ENCODE results near the gene CDC5L. TPM values are rescaled to one million over a fixed set of nuclear protein-coding genes. Genes with fewer than 3 reads are reported as not detected.
A peak's percentile ranks its signal among the peaks of the same experiment; 100 is the strongest.

CDC5L gene
- total and polyA plus RNA-seq, 7 experiments from 2014 or later: 14.5 to 25.4 (median 20.8) TPM

- Histone ChIP-seq H3K27ac (ENCODE audit: low read depth, low read length) (no peak overlapping the region), H3K27me3 (ENCODE audit: control insufficient read depth in 2 of 2, insufficient read depth in 2 of 2, low read length in 2 of 2) (no peaks in the 10 kb centered on the region), H3K4me3 (ENCODE audit: low read length) (no peak overlapping the region), H3K4me1 (ENCODE audit: control insufficient read depth in 2 of 2, insufficient read depth in 2 of 2, low read length in 2 of 2) (no peaks in the 10 kb centered on the region), H3K36me3 (ENCODE audit: control insufficient read depth in 2 of 3, insufficient read depth in 3 of 3, low read length in 3 of 3) (no peaks in the 10 kb centered on the region), H3K9me3 (ENCODE audit: control insufficient read depth in 2 of 3, low read length in 3 of 3) (no peaks in the 10 kb centered on the region)
- CTCF ChIA-PET: interaction anchor here (1.1 to 1.3 kb wide), 2 partner anchors 10 to 11 kb away, joined by 3 to 4 read pairs; no protein-coding TSS in a partner anchor
- intact Hi-C loops (cut with micrococcal nuclease): no loop called here
- Mint-ChIP-seq H3K4me3 (no peak overlapping the region), H3K27me3 (peaks cover 7 to 34% (median 12%) of the 10 kb centered on the region in 5 donors), H3K4me1 (peaks cover 0 to 2% (median 0%) of the 10 kb centered on the region in 7 donors), H3K36me3 (no peaks in the 10 kb centered on the region), H3K27ac (no peak overlapping the region), H3K9me3 (peaks cover 0 to 6% (median 0%) of the 10 kb centered on the region in 11 donors)
- DNase-seq: no peak
- POLR2A ChIA-PET: no interaction called here
- ATAC-seq: no peak
Measured at GRCh38 chr6:44485601-44486401, 98.3 kb downstream of the CDC5L start.

GRCh38 chr6:44487002-44487401 is 99.5 kb downstream of the CDC5L start:
- Histone ChIP-seq H3K4me3 (ENCODE audit: low read length) (no peak overlapping the region), H3K27me3 (ENCODE audit: control insufficient read depth in 2 of 2, insufficient read depth in 2 of 2, low read length in 2 of 2) (no peaks in the 10 kb centered on the region), H3K4me1 (ENCODE audit: control insufficient read depth in 2 of 2, insufficient read depth in 2 of 2, low read length in 2 of 2) (no peaks in the 10 kb centered on the region), H3K9me3 (ENCODE audit: control insufficient read depth in 2 of 3, low read length in 3 of 3) (no peaks in the 10 kb centered on the region), H3K27ac (ENCODE audit: low read depth, low read length) (no peak overlapping the region), H3K36me3 (ENCODE audit: control insufficient read depth in 2 of 3, insufficient read depth in 3 of 3, low read length in 3 of 3) (no peaks in the 10 kb centered on the region)
- Mint-ChIP-seq H3K9me3 (peaks cover 0 to 6% (median 0%) of the 10 kb centered on the region in 11 donors), H3K27ac (no peak overlapping the region), H3K27me3 (peaks cover 7 to 34% (median 12%) of the 10 kb centered on the region in 5 donors), H3K4me1 (peaks cover 0 to 2% (median 0%) of the 10 kb centered on the region in 7 donors), H3K36me3 (no peaks in the 10 kb centered on the region), H3K4me3 (no peak overlapping the region)
- POLR2A ChIA-PET: no interaction called here
- DNase-seq: no peak
- ATAC-seq: no peak
- CTCF ChIA-PET: interaction anchor here (1.3 kb wide), 1 partner anchor 12 kb away, joined by 4 read pairs; no protein-coding TSS in a partner anchor
- intact Hi-C loops (cut with micrococcal nuclease): no loop called here

GRCh38 chr6:44487586-44487985 is 100.1 kb downstream of the CDC5L start:
- Histone ChIP-seq H3K27ac (ENCODE audit: low read depth, low read length) (no peak overlapping the region), H3K4me1 (ENCODE audit: control insufficient read depth in 2 of 2, insufficient read depth in 2 of 2, low read length in 2 of 2) (no peaks in the 10 kb centered on the region), H3K9me3 (ENCODE audit: control insufficient read depth in 2 of 3, low read length in 3 of 3) (no peaks in the 10 kb centered on the region), H3K36me3 (ENCODE audit: control insufficient read depth in 2 of 3, insufficient read depth in 3 of 3, low read length in 3 of 3) (no peaks in the 10 kb centered on the region), H3K4me3 (ENCODE audit: low read length) (no peak overlapping the region), H3K27me3 (ENCODE audit: control insufficient read depth in 2 of 2, insufficient read depth in 2 of 2, low read length in 2 of 2) (no peaks in the 10 kb centered on the region)
- Mint-ChIP-seq H3K4me3 (no peak overlapping the region), H3K27ac (no peak overlapping the region), H3K27me3 (peaks cover 7 to 29% (median 12%) of the 10 kb centered on the region in 5 donors), H3K4me1 (peaks cover 0 to 2% (median 0%) of the 10 kb centered on the region in 7 donors), H3K9me3 (peaks cover 0 to 6% (median 0%) of the 10 kb centered on the region in 11 donors), H3K36me3 (no peaks in the 10 kb centered on the region)
- ChIA-PET POLR2A (no interaction called here), CTCF (interaction anchor here (1.3 kb wide), 1 partner anchor 12 kb away, joined by 4 read pairs; no protein-coding TSS in a partner anchor)
- ATAC-seq (no peak), DNase-seq (no peak)
- intact Hi-C loops (cut with micrococcal nuclease): no loop called here

- H3K4me3 ChIP-seq (ENCODE audit: low read length): no peak overlapping the region
- H3K4me1 Mint-ChIP-seq: peaks cover 0 to 2% (median 0%) of the 10 kb centered on the region in 7 donors
- no peaks in the 10 kb centered on the region for H3K27me3 ChIP-seq (ENCODE audit: control insufficient read depth in 2 of 2, insufficient read depth in 2 of 2, low read length in 2 of 2)
- no peak for ATAC-seq
- H3K27ac Mint-ChIP-seq: no peak overlapping the region
- H3K4me3 Mint-ChIP-seq: no peak overlapping the region
- H3K36me3 ChIP-seq (ENCODE audit: control insufficient read depth in 2 of 3, insufficient read depth in 3 of 3, low read length in 3 of 3): no peaks in the 10 kb centered on the region
- H3K36me3 Mint-ChIP-seq: no peaks in the 10 kb centered on the region
- no peaks in the 10 kb centered on the region for H3K4me1 ChIP-seq (ENCODE audit: control insufficient read depth in 2 of 2, insufficient read depth in 2 of 2, low read length in 2 of 2)
- CTCF ChIA-PET: interaction anchor here (1.6 kb wide), 1 partner anchor 15 kb away, joined by 4 read pairs; no protein-coding TSS in a partner anchor
- H3K27me3 Mint-ChIP-seq: peaks cover 7 to 29% (median 15%) of the 10 kb centered on the region in 5 donors
- H3K9me3 ChIP-seq (ENCODE audit: control insufficient read depth in 2 of 3, low read length in 3 of 3): no peaks in the 10 kb centered on the region
- POLR2A ChIA-PET: no interaction called here
- intact Hi-C loops (cut with micrococcal nuclease): no loop called here
- no peak overlapping the region for H3K27ac ChIP-seq (ENCODE audit: low read depth, low read length)
- DNase-seq: no peak
- peaks cover 0 to 6% (median 0%) of the 10 kb centered on the region in 11 donors for H3K9me3 Mint-ChIP-seq
Measured at GRCh38 chr6:44489910-44490604, 102.6 kb downstream of the CDC5L start.

- Mint-ChIP-seq H3K36me3 (no peaks in the 10 kb centered on the region), H3K27ac (peak overlapping the region in 1 of 9 donors; percentile 74), H3K4me1 (no peaks in the 10 kb centered on the region), H3K4me3 (peak overlapping the region in 1 of 10 donors; percentile 34), H3K27me3 (peaks cover 6 to 15% (median 9%) of the 10 kb centered on the region in 5 donors), H3K9me3 (peaks cover 0 to under 1% (median 0%) of the 10 kb centered on the region in 11 donors)
- Histone ChIP-seq H3K27me3 (ENCODE audit: control insufficient read depth in 2 of 2, insufficient read depth in 2 of 2, low read length in 2 of 2) (no peaks in the 10 kb centered on the region), H3K4me1 (ENCODE audit: control insufficient read depth in 2 of 2, insufficient read depth in 2 of 2, low read length in 2 of 2) (no peaks in the 10 kb centered on the region), H3K27ac (ENCODE audit: low read depth, low read length) (no peak overlapping the region), H3K9me3 (ENCODE audit: control insufficient read depth in 2 of 3, low read length in 3 of 3) (no peaks in the 10 kb centered on the region), H3K4me3 (ENCODE audit: low read length) (no peak overlapping the region), H3K36me3 (ENCODE audit: control insufficient read depth in 2 of 3, insufficient read depth in 3 of 3, low read length in 3 of 3) (no peaks in the 10 kb centered on the region)
- intact Hi-C loops (cut with micrococcal nuclease): no loop called here
- ChIA-PET CTCF (no interaction called here), POLR2A (no interaction called here)
- ATAC-seq: no peak
- no peak for DNase-seq
Measured at GRCh38 chr6:44493132-44493531, 105.6 kb downstream of the CDC5L start.

GRCh38 chr6:44493593-44493992 is 106.1 kb downstream of the CDC5L start:
- H3K4me1 Mint-ChIP-seq: no peaks in the 10 kb centered on the region
- no peak overlapping the region for H3K27ac ChIP-seq (ENCODE audit: low read depth, low read length)
- peak overlapping the region in 1 of 9 donors; percentile 74 for H3K27ac Mint-ChIP-seq
- H3K4me1 ChIP-seq (ENCODE audit: control insufficient read depth in 2 of 2, insufficient read depth in 2 of 2, low read length in 2 of 2): no peaks in the 10 kb centered on the region
- H3K9me3 ChIP-seq (ENCODE audit: control insufficient read depth in 2 of 3, low read length in 3 of 3): no peaks in the 10 kb centered on the region
- CTCF ChIA-PET: no interaction called here
- H3K4me3 ChIP-seq (ENCODE audit: low read length): no peak overlapping the region
- no peaks in the 10 kb centered on the region for H3K27me3 ChIP-seq (ENCODE audit: control insufficient read depth in 2 of 2, insufficient read depth in 2 of 2, low read length in 2 of 2)
- peaks cover 3 to 13% (median 6%) of the 10 kb centered on the region in 5 donors for H3K27me3 Mint-ChIP-seq
- no peaks in the 10 kb centered on the region for H3K9me3 Mint-ChIP-seq
- POLR2A ChIA-PET: no interaction called here
- no peaks in the 10 kb centered on the region for H3K36me3 ChIP-seq (ENCODE audit: control insufficient read depth in 2 of 3, insufficient read depth in 3 of 3, low read length in 3 of 3)
- H3K4me3 Mint-ChIP-seq: no peak overlapping the region
- ATAC-seq: no peak
- intact Hi-C loops (cut with micrococcal nuclease): no loop called here
- no peaks in the 10 kb centered on the region for H3K36me3 Mint-ChIP-seq
- DNase-seq: no peak

Measured in naive thymus-derived CD4-positive, alpha-beta T cell (primary cell).